Measurements from ENCODE around the gene ST6GAL1.

ST6GAL1 gene

GRCh38 chr3:187068787-187069186 lies 138.5 kb downstream of the ST6GAL1 start:
- no peaks in the 10 kb centered on the region for H3K4me1 ChIP-seq
- no peaks in the 10 kb centered on the region for H3K27me3 ChIP-seq
- no peaks in the 10 kb centered on the region for H3K36me3 ChIP-seq
- H3K9me3 ChIP-seq: no peaks in the 10 kb centered on the region
- DNase-seq: no peak
- H3K4me3 ChIP-seq (ENCODE audit: low read depth, low read length): no peak overlapping the region
- TF ChIP-seq CTCF (IDR thresholded peaks at IDR 0.05; ENCODE audit: low read depth, low read length): no peak

GRCh38 chr3:187069857-187070516 lies 139.7 kb downstream of the ST6GAL1 start:
- no peaks in the 10 kb centered on the region for H3K9me3 ChIP-seq
- no peaks in the 10 kb centered on the region for H3K4me1 ChIP-seq
- no peak overlapping the region for H3K4me3 ChIP-seq (ENCODE audit: low read depth, low read length)
- no peaks in the 10 kb centered on the region for H3K27me3 ChIP-seq
- DNase-seq: no peak
- TF ChIP-seq CTCF (IDR thresholded peaks at IDR 0.05; ENCODE audit: low read depth, low read length): no peak
- no peaks in the 10 kb centered on the region for H3K36me3 ChIP-seq

DNA sequence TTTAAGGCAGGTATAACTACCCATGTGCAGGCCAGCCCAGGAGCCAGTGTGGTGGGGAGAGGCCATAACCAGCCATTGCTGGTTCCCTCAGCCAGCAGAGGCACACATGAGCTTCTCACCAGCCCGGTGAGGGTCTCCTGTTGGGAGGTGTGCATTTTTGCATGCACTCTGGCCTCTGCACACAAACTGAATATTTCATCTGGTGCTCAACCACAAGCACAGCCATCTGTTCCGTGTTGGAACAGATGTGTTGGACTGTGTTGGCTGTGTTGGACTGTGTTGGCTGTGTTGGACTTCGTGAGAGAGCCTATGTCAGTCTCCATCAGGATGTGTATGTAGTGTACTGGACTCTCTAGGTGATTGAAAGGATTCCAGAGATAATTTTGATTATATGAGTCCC lies 141.8 kb downstream of the ST6GAL1 start:
- Histone ChIP-seq H3K36me3 (no peaks in the 10 kb centered on the region), H3K4me1 (no peaks in the 10 kb centered on the region), H3K27me3 (no peaks in the 10 kb centered on the region), H3K9me3 (no peaks in the 10 kb centered on the region), H3K4me3 (ENCODE audit: low read depth, low read length) (no peak overlapping the region)
- no peak for DNase-seq
- TF ChIP-seq CTCF (IDR thresholded peaks at IDR 0.05; ENCODE audit: low read depth, low read length): no peak

- Histone ChIP-seq H3K4me1 (no peaks in the 10 kb centered on the region), H3K27me3 (no peaks in the 10 kb centered on the region), H3K4me3 (ENCODE audit: low read depth, low read length) (no peak overlapping the region), H3K36me3 (no peaks in the 10 kb centered on the region), H3K9me3 (no peaks in the 10 kb centered on the region)
- no peak for DNase-seq
- TF ChIP-seq CTCF (IDR thresholded peaks at IDR 0.05; ENCODE audit: low read depth, low read length): no peak
These were observed 142.2 kb downstream of the ST6GAL1 start for GRCh38 chr3:187072511-187072910.

- no peak for DNase-seq
- Histone ChIP-seq H3K4me3 (ENCODE audit: low read depth, low read length) (no peak overlapping the region), H3K9me3 (no peaks in the 10 kb centered on the region), H3K4me1 (no peaks in the 10 kb centered on the region), H3K27me3 (no peaks in the 10 kb centered on the region), H3K36me3 (no peaks in the 10 kb centered on the region)
- TF ChIP-seq CTCF (IDR thresholded peaks at IDR 0.05; ENCODE audit: low read depth, low read length): no peak
These were observed 143.3 kb downstream of the ST6GAL1 start for GRCh38 chr3:187073581-187074098.

DNA sequence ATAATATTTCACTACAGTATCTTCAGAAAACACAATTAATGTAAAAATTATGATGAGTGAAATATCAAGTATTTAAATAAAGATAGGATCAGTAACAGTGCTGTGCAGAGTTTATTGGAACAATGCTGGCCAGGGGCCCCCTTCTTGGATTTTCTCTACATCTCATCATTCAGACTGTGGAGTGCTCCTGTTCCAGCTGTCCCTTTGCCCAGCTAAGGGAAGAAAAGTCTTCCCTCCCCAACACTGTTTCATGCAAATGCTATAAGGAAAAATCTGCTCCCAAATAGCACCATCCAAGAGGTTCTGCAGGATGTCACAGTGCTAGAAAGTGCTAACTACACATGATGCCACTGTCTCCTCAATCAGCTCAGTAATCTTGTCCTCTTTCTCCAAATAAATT lies 144.5 kb downstream of the ST6GAL1 start:
- Histone ChIP-seq H3K4me3 (ENCODE audit: low read depth, low read length) (no peak overlapping the region), H3K36me3 (no peaks in the 10 kb centered on the region), H3K9me3 (no peaks in the 10 kb centered on the region), H3K4me1 (no peaks in the 10 kb centered on the region), H3K27me3 (no peaks in the 10 kb centered on the region)
- TF ChIP-seq CTCF (IDR thresholded peaks at IDR 0.05; ENCODE audit: low read depth, low read length): no peak
- DNase-seq: no peak

Data from BE2C (cell line).